Kidney capillary endothelial cell (primary cell): ENCODE measurements around the gene NMUR1.
A peak's percentile ranks its signal among the peaks of the same experiment; 100 is the strongest.

ENCODE experiments used
- DNase-seq: peaks from one replicate; pipeline ENCODE4 v3.0.0-alpha.2; 2018; ENCODE audit warnings: low spot score

Gene NMUR1

GRCh38 chr2:231552752-231553151 is 22.5 kb upstream of the NMUR1 start:
- DNase-seq: no peak

GRCh38 chr2:231549446-231550239 is 19.4 kb upstream of the NMUR1 start:
- DNase-seq: no peak

DNA sequence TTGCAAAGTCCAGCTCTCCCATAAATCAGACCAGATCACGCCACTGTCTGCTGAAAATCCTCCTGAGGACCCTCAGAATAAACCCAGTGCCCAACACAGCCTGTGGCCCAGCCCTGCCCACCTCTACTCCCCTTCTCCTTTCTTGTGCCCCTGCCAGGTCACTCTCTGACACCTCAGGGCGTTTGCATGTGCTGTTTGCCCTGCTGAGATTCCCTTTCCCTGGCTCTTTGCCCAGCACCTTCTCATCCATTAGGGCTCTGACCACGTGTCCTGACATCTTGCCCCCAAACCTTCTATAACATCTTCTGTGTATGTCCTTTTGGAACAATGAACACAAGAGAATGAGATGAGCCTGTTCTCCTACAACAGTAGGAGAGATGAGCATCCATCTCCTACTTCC is 18.5 kb upstream of the NMUR1 start:
- DNase-seq: no peak

DNA sequence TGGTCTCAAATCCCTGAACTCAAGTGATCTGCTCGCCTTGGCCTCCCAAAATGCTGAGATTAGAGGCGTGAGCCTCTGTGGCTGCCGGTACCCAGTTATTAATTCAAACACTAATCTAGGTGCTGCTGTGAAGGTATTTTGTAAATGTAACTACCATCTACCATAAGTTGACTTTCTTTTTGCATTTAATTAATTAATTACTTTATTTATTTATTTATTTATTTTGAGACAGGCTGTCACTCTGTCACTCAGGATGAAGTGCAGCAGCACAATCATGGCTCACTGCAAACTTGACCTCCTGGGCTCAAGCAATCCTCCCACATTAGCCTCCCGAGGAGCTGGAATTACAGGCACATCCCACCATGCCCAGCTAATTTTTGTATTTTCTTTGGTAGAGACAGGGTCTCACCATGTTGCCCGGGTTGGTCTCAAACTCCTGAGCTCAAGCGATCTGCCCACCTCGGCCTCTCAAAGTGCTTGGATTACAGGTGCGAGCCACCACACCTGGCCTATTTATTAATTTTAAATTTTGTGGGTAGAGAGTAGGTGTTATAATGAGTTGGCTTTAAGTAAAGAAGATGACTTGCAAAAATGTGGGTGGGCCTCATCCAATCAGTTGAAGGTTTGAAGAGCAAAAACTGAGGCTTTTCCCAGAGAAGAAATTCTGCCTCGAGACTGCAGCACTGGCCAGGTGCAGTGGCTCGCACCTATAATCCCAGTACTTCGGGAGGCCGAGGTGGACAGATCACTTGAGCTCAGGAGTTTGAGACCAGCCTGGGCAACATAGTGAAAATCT is 17.3 kb upstream of the NMUR1 start:
- DNase-seq: no peak

GRCh38 chr2:231546014-231546715 is 15.9 kb upstream of the NMUR1 start:
- no peak for DNase-seq

GRCh38 chr2:231545105-231545902 is 15.1 kb upstream of the NMUR1 start:
- DNase-seq: peak; percentile 21

GRCh38 chr2:231542136-231542535 is 11.9 kb upstream of the NMUR1 start:
- DNase-seq: no peak

DNA sequence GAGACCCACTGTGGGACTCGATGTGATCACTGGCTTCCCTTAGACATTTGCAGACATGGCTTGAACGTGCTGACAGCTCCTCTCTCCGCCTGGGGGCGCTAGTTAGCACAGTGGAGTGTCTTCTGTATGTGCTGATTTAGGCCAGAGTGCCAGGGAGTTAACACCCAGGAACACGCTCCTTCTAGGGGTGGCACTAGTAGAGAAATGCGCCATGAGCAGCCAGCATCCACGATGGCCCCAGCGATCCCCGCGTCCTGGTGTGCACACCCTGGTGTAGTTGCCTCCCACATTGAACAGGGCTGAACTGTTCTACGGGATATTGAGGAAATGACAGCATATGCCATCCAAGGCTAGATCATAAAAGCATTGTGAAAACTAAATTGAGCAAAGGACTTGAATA is 11.4 kb upstream of the NMUR1 start:
- DNase-seq: no peak

DNA sequence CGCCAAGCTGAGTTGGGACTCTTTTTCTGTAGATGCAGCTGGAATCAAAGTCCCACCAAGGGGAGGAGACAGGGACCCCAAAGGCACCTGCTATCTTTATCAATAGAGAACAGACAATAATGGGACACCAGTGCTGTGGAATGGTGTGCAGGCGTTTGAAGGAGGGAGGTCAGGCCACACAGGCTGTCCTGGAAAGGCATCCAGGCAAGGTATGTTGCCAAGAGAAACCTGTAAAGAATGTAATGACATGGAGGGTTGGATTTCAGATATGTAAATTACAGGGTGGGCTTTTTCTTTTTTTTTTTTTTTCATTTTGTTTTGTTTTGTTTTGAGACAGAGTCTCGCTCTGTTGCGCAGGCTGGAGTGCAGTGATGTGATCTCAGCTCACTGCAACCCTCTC is 9.7 kb upstream of the NMUR1 start:
- DNase-seq: no peak

- no peak for DNase-seq
These were observed 5.7 kb upstream of the NMUR1 start for GRCh38 chr2:231535961-231536360.

DNA sequence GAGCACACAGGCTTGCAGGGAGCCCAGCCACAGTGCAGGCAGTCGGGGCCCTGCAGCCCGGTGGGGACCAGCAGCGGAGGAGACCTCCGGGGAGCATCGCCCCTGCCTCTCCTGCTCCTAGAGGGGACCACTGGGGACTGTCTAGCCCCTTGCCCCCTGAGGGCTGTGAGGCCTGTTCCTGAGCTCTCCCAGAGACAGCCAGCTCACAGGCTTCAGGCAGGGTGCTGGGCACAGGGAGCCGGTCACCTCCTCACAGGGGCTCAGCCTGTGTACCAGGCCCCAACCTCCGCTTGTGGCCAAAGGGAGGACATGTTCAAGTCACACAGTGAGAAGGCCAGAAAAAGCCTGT is 3.5 kb upstream of the NMUR1 start:
- DNase-seq: no peak

- DNase-seq: no peak
These were observed 3.0 kb upstream of the NMUR1 start for GRCh38 chr2:231533086-231533776.

- no peak for DNase-seq
These were observed 2.5 kb upstream of the NMUR1 start for GRCh38 chr2:231532756-231533035.

GRCh38 chr2:231531883-231532755 is 1.9 kb upstream of the NMUR1 start:
- DNase-seq: no peak

GRCh38 chr2:231531466-231531865 is 1.2 kb upstream of the NMUR1 start:
- no peak for DNase-seq

DNA sequence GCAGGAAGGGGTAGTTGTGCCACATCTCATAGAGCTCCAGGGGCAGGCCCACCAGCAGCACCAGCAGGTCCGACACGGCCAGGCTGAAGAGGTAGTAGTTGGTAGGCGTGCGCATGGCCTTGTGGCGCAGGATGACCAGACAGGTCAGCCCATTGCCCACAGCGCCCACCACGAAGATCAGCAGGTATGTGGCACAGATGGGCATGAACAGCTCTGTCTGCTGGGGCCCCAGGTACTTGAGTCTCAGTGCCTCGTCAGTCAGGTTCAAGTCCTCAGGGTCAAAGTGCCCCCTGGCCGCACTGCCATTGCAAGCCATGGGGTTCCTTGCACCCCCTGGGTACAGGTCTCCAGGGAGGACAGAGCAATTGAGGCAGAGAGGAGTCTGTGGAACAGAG is 1.6 kb downstream of the NMUR1 start:
- DNase-seq: no peak

DNA sequence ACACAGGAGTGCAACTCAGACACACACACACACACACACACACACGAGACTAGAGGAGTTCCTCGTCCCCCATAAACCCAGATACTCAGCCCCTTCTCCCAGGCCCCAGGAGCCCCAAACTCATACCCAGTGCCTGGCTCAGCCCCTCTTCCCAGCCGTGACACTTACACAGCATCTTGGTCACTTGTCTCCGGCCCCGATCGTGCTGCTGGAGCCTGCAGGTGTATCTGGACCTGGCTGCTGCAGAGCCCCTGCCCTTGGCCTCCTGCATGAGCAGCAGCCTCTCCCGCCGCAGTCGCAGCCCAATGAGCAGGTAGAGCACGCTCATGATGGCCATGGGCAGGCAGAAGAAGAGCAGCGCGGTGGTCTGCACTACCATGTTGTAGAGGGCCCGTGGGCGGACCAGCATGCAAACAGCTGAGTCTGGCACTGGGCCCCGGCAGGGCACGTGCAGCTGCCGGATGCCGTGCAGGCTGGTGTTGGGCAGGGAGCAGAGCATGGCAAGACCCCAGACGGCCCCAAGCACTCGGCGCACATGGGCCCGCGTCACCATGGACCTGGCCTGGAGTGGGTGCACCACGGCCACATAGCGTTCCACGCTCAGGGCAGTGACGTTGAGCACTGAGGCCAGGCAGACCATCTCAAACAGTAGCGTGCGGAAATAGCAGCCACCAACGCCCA is 2.1 kb downstream of the NMUR1 start:
- DNase-seq: no peak

DNA sequence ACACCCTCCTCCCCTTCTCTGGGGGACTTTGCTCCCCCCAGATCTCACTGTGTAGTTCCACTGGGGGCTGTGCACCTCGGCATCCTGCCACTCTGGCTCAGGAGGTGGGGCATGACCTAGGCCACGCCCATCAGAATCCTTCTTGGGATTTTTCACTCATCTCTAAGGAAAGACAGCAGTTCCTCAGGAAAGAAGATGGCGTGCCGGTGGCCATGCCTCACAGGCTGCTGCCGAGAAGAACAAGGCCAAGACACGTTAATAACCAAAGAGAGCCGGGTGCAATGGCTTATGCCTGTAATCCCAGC is 3.2 kb downstream of the NMUR1 start:
- no peak for DNase-seq

- no peak for DNase-seq
These were observed 3.7 kb downstream of the NMUR1 start for GRCh38 chr2:231526341-231527090.
